ENCODE measurements around the gene FNDC3A. TPM values are rescaled to one million over a fixed set of nuclear protein-coding genes. Genes with fewer than 3 reads are reported as not detected.

Gene FNDC3A
- total RNA-seq, 4 donors from 2014 or later: 37.0 to 39.4 (median 38.6) TPM

DNA sequence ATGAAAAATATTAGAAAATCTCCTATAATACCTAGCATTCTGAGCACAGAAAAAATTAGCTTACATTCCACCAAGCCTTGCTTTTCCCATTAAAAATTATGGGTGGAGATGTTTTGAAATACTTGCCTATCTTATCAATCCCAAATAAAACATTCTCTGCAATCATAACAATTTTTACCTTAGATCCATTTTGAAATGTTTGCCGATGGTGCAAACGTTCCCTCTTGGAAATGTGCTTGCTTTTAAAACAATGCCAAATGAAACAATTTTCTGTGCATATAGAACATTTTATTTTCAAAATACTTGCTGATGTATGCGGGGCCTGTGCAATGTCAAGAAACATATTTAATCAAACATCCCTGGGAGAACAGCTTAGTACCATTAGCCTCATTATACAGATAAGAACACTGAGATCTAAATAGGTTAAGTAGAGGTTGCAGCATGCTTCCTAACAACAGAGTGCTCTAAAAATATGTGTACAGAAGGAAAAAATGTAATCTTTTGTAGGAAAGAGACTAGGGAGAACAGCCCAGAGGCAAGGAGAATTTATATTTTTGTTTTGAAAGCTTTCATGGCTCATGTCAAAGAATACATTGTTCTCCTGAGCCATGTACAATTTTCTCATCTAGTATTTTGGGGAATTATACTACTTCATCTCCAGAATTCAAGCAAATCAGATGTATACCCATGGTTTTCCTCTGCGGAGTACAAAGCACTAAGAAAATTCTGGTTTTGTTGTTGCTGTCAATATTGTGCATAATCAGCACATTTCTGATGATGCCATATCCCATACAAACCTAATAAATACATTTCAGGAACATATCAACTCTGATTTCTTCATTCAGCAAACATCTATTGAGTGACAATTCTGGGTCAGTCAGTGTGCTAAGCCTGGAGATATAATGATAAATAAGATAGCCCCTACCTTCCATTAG, 25.9 kb upstream of the FNDC3A start:
- H3K36me3 ChIP-seq: no peaks in the 10 kb centered on the region
- TF ChIP-seq POLR2A (IDR thresholded peaks at IDR 0.05; ENCODE audit: low read depth): no peak
- no peak for TF ChIP-seq POLR2AphosphoS5 (IDR thresholded peaks at IDR 0.05)
- TF ChIP-seq, protein P1, sequence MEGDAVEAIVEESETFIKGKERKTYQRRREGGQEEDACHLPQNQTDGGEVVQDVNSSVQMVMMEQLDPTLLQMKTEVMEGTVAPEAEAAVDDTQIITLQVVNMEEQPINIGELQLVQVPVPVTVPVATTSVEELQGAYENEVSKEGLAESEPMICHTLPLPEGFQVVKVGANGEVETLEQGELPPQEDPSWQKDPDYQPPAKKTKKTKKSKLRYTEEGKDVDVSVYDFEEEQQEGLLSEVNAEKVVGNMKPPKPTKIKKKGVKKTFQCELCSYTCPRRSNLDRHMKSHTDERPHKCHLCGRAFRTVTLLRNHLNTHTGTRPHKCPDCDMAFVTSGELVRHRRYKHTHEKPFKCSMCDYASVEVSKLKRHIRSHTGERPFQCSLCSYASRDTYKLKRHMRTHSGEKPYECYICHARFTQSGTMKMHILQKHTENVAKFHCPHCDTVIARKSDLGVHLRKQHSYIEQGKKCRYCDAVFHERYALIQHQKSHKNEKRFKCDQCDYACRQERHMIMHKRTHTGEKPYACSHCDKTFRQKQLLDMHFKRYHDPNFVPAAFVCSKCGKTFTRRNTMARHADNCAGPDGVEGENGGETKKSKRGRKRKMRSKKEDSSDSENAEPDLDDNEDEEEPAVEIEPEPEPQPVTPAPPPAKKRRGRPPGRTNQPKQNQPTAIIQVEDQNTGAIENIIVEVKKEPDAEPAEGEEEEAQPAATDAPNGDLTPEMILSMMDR (IDR thresholded peaks at IDR 0.05): no peak
- TF ChIP-seq EP300 (IDR thresholded peaks at IDR 0.05): no peak
- H3K27me3 ChIP-seq: no peaks in the 10 kb centered on the region
- H3K27ac ChIP-seq (replicated peaks in 1 of 4): no peak overlapping the region
- H3K4me3 ChIP-seq: no peak overlapping the region
- no peaks in the 10 kb centered on the region for H3K9me3 ChIP-seq
- H3K4me1 ChIP-seq: peaks cover 0 to 11% (median 4%) of the 10 kb centered on the region in 4 donors
- intact Hi-C loops (cut with DNase I): no loop called here
- 61% methylated on average over 4 of the region's 4 CpGs for WGBS
- no peak for DNase-seq (ENCODE audit: extremely low spot score)

DNA sequence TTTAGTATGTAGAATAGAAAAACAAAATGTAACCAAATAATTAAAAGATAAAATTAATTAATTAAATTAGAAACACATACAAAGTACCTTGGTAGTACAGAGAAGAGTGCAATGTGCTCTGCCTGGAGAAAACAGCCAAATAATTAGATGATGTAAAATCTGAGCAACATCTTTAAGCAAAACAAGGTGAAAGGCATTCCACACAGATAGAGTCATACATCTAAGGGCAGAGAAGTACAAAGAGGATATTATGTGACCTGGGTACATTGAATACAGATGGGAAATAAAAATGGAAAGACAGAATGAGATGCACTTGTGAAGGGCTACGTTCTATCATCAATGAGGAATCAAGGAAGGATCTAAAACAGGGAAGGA, 25.2 kb upstream of the FNDC3A start:
- TF ChIP-seq, protein P1 (IDR thresholded peaks at IDR 0.05): no peak
- no peak for TF ChIP-seq POLR2A (IDR thresholded peaks at IDR 0.05; ENCODE audit: low read depth)
- no peak for TF ChIP-seq POLR2AphosphoS5 (IDR thresholded peaks at IDR 0.05)
- no peak for TF ChIP-seq EP300 (IDR thresholded peaks at IDR 0.05)
- 89% methylated on average over 1 of the region's 1 CpG for WGBS
- DNase-seq (ENCODE audit: extremely low spot score): no peak
- H3K36me3 ChIP-seq: no peaks in the 10 kb centered on the region
- intact Hi-C loops (cut with DNase I): no loop called here
- no peaks in the 10 kb centered on the region for H3K27me3 ChIP-seq
- no peaks in the 10 kb centered on the region for H3K9me3 ChIP-seq
- H3K27ac ChIP-seq (replicated peaks in 1 of 4): no peak overlapping the region
- peaks cover 0 to 7% (median 0%) of the 10 kb centered on the region in 4 donors for H3K4me1 ChIP-seq
- no peak overlapping the region for H3K4me3 ChIP-seq

DNA sequence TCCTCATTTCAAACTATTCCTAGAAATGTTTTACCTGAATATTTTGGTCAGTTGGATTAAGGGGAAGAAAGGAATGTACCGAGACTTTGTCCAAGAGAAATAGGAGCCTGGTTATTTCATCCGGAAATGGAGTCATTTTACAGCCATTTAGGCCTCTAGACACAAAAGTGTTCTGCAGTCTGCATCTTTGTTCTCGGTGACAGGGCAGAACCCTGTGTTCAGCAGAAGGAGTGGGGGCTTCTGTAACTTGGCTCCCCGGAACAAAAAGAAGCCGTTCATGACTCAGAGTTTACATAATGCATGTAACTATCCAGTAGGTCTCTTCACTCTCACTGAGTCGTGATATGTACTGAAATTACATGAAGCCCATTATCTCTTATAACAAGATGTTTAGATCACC, 21.6 kb upstream of the FNDC3A start:
- Histone ChIP-seq H3K4me3 (peak overlapping the region in 1 of 4 donors; percentile 3), H3K36me3 (no peaks in the 10 kb centered on the region), H3K27me3 (no peaks in the 10 kb centered on the region), H3K4me1 (peaks cover 0 to 7% (median 0%) of the 10 kb centered on the region in 4 donors), H3K27ac (replicated peaks in 1 of 4) (peak overlapping the region in 1 of 4 donors; percentile 49), H3K9me3 (no peaks in the 10 kb centered on the region)
- intact Hi-C loops (cut with DNase I): no loop called here
- TF ChIP-seq, protein P1 (IDR thresholded peaks at IDR 0.05): no peak
- no peak for TF ChIP-seq POLR2AphosphoS5 (IDR thresholded peaks at IDR 0.05)
- TF ChIP-seq POLR2A (IDR thresholded peaks at IDR 0.05; ENCODE audit: low read depth): no peak
- no peak for TF ChIP-seq EP300 (IDR thresholded peaks at IDR 0.05)
- no peak for DNase-seq (ENCODE audit: extremely low spot score)
- WGBS: 48% methylated on average over 6 of the region's 6 CpGs

DNA sequence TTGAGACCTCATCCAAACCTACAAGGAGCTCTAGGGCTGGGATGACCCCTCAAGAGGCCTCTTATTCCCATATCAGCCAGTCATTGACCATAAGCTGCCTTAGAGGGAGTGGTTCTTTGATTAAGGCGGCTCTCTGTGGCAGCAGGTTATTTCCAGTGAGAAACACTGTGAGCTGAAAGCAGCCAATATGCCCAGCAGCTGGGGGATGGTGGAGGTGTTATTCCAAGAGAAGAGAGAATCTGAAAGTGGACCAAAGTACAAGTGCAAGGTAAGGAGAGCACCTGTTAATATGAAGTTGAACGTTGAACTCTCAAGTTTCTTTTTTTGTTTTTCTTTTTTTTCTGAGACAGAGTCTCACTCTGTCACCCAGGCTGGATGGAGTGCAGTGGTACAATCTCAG, 20.2 kb upstream of the FNDC3A start:
- H3K27ac ChIP-seq (replicated peaks in 1 of 4): no peak overlapping the region
- DNase-seq (ENCODE audit: extremely low spot score): no peak
- WGBS: 71% methylated on average over 2 of the region's 2 CpGs
- no peak overlapping the region for H3K4me3 ChIP-seq
- H3K4me1 ChIP-seq: peaks cover 0 to 7% (median 0%) of the 10 kb centered on the region in 4 donors
- H3K36me3 ChIP-seq: no peaks in the 10 kb centered on the region
- TF ChIP-seq POLR2A (IDR thresholded peaks at IDR 0.05; ENCODE audit: low read depth): no peak
- TF ChIP-seq POLR2AphosphoS5 (IDR thresholded peaks at IDR 0.05): no peak
- TF ChIP-seq, protein P1 (IDR thresholded peaks at IDR 0.05): no peak
- TF ChIP-seq EP300 (IDR thresholded peaks at IDR 0.05): no peak
- intact Hi-C loops (cut with DNase I): no loop called here
- H3K9me3 ChIP-seq: no peaks in the 10 kb centered on the region
- H3K27me3 ChIP-seq: no peaks in the 10 kb centered on the region

Measured in esophagus muscularis mucosa (tissue), 4 donors.